Skeletal muscle cell (primary cell): ENCODE results near the gene TMEM200C.

ENCODE experiments used
- DNase-seq: peaks from one replicate; pipeline ENCODE4 v3.0.0-alpha.2; 2010; ENCODE audit warnings: low read depth
- H3K4me3 ChIP-seq: 2 replicates; pipeline ENCODE4 v1.5.1; 2011; ENCODE audit warnings: low read depth, mild to moderate bottlenecking, control low read depth, low read length, moderate library complexity

TMEM200C gene

GRCh38 chr18:5841518-5841917 lies 53.8 kb downstream of the TMEM200C start:
- no peak for DNase-seq
- H3K4me3 ChIP-seq, result no peak overlapping the region

DNA sequence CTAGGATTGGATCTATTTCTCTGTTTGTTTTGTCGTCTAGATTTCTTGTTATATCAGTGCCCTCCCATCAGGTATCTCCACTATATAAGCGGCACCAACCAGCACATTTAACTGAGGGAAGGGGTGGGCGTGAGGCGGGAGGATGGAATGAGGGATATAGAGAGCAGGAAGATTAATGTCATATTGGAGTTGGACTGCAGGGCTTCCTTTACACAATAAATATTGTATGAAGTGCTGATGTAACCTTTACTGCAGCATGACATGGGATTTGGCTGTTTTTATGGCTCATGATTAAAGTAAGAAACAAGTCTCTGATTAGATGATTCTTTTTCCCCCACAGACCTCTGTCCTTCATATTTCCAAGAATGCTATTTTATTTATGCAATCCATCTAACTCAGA lies 54.8 kb downstream of the TMEM200C start:
- DNase-seq, result no peak
- no peak overlapping the region for H3K4me3 ChIP-seq

DNA sequence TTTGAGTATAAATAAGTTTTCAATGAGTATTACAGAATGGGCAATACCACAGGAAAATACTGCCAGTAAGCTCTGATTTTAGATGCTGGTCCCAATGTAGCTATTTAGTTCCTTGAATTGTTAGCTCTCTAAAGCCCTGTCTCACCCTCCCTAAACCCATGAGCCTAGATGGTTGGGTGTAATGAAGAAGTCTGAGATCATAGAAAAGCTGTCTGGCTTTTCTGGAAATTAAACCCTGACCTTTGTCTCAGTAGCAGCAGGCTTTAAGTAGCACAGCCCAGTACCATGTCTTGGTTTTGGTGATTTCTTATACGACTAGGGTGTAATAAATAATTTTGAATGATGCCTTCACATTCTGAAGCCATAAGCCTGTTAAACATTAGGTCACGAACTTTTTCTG lies 55.3 kb downstream of the TMEM200C start:
- DNase-seq, result no peak

GRCh38 chr18:5839102-5839501 lies 56.2 kb downstream of the TMEM200C start:
- no peak for DNase-seq

More for the DNA sequence above, 55.3 kb downstream of the TMEM200C start:
- H3K4me3 ChIP-seq, result no peak overlapping the region

More at GRCh38 chr18:5839102-5839501, 56.2 kb downstream of the TMEM200C start:
- no peak overlapping the region for H3K4me3 ChIP-seq
